HG03565 (cell line): ENCODE data around the gene GHITM.
"Not testable (repeated sequence)": the region's sequence is repeated elsewhere in the genome, so short reads cannot be mapped to it uniquely, and the experiment has no call there.

ENCODE experiments used
- ATAC-seq: cut with Tn5 transposase; IDR thresholded peaks from one replicate; pipeline ENCODE4 v1.9.1; 2021; ENCODE audit warnings: mild to moderate bottlenecking, moderate library complexity; ENCODE audit not compliant: unreplicated experiment

The GHITM gene

GRCh38 chr10:84140036-84140379 lies 699 bp downstream of the GHITM start:
- peak; percentile 1 for ATAC-seq

DNA sequence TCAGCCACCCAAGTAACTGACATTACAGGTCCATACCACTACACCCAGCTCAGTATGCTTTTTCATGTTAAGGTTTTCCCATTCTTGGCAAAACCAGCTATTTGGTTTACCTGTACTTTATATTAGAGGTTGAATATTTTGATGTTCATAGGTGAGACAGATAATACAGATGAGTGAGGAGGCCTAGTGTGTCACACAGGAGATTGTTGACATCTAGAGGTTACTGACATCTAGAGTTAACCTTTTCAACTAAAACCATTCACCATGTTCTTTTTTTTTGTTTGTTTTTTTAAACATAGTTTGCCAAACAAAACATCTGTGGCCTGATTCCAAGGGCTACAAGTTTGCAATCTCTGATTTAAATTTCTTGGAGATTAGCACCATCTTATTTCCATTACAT lies 8.0 kb downstream of the GHITM start:
- no peak for ATAC-seq

- peak; percentile 41 for ATAC-seq
Observed at GRCh38 chr10:84148006-84148597, 8.8 kb downstream of the GHITM start.

GRCh38 chr10:84149854-84150253 lies 10.5 kb downstream of the GHITM start:
- no peak for ATAC-seq

- no peak for ATAC-seq
Observed at GRCh38 chr10:84152769-84153168, 13.5 kb downstream of the GHITM start.

DNA sequence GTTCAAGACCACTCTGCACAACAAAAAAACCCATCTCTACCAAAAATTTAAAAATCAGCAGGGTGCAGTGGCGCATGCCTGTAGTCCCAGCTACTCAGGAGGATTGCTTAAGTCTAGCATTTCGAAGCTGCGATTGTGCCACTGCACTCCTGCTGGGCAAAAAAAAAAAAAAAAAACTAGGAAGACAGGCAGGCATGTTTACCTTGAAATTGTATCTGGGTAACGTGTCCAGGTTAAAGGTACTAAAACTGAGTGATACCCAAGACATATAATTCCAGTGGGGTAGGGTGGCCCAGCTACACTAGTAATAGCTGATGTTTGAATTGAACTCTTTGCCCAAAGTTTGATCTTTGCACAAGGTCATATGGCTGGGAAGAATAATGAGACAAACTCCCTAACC lies 16.2 kb downstream of the GHITM start:
- ATAC-seq: no peak

GRCh38 chr10:84156009-84156408 lies 16.7 kb downstream of the GHITM start:
- no peak for ATAC-seq

DNA sequence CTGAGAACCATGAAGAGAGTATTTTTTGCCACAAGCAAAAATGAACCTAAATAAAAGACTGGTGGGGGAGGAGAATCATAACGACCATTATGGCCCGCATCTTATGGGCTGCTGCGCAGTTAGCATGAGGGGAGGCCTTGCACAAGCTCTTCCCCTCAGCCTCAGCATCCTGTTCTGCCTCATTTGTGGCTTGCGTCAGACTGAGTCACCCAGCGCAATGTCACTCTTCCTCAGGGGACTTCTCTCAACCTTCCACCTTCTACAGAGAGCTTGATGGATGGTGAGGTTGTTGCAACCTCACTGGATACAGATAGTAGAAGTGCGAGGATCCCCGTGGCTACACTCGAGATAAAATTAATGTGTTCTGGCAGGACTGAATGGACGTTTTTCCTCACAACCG lies 17.5 kb downstream of the GHITM start:
- peak; percentile 38 for ATAC-seq

GRCh38 chr10:84158061-84158460 lies 18.8 kb downstream of the GHITM start:
- ATAC-seq: no peak

GRCh38 chr10:84158550-84158949 lies 19.2 kb downstream of the GHITM start:
- no peak for ATAC-seq

DNA sequence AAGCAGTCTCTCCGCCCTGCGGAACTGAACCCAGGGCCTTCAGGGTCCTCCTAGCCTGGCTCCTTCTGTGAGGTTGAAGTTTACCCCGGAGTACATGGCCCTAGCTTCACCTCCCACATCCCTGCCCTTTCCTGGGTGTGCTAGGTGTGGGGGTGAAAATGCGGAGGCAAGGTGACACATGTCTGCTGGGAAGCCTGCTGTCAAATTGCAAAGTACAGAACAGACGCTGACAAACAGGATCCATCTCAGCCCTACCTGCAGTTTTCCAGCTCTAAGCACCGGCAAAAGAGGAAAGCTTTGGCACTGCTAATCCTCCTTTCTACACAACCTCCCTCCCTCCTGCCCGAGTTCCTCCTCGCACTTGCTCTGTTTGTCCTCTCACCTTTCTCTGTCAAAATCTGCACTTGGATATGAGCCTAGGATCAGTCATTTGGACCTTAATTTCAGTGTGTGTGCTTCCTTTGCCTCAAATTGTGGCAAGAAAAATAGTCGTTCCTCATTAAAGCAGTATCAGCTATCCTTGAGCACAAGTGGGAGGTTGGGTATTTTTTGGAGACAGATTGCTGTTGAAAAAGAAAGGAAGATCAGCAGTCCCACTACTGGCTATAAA lies 19.9 kb downstream of the GHITM start:
- no peak for ATAC-seq

- no peak for ATAC-seq
Observed at GRCh38 chr10:84160663-84161362, 21.5 kb downstream of the GHITM start.

DNA sequence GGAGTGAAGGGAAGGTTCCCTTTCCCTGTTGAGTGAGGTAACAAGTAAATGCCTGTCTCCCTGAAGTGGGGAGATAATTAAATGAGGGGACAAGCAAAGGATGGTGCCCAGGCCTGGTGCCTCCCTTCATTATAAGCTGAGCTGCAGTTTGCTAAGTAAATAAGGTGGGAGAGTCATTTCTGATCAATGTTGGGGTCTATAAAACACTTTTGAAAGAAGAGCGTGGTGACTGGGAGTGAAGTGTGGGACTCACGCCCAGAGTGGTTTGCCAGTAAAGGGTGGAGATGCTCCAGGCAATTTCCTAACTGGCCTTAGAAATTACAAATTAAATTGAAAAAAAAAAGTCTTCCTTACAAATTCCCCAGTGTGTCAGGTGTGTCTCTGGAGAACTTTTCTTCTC lies 24.7 kb downstream of the GHITM start:
- no peak for ATAC-seq

DNA sequence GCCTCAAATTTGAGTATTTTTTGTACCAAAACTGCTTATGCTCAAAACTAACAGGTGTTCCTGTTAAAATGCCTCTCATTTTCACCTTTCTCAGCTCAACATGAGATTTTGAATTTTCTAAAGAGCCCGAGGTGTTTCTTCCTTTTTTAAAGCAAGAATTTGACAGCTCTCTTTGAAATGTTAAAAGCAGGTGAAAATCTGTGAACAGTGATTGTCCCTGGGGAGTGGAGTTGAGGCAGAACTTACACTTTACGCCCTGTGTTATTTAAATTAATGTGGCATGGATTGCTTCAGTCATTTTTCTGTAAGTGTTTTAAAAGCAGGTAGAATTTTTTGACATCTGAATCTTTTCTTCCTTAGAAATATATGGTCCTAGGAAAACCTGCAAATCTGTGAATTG lies 25.1 kb downstream of the GHITM start:
- ATAC-seq: no peak

DNA sequence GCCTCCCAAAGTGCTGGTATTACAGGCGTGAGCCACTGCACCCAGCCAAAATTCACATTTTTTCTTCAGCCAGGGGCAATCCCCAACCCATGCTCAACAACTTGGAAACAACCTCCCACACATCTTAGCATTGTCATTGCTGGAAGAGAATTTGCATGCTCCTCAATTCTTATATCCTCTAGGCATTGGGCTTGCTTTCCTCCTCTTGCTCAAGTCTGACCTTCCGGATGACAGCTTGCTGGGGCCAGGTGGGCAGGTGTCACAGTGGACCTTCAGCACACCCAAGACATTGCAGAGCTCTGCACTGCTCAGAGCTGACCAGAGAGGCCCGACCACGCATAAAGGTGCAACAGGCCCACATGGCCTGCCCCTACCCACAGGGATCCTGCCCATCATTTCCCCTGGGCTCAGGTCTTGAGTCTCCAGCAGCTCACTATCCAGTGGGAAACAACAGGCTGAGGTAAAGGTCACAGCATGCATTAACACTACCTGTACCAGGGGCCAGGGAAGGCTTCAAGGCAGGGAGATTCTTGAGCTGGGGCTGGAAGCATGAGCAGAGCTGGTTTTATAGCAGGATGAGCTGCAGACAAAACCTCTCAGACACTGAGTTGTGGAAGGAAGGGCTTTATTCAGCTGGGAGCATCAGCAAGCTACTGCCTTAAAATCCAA lies 27.4 kb downstream of the GHITM start:
- peak; percentile 80 for ATAC-seq

GRCh38 chr10:84167289-84167653 lies 28.0 kb downstream of the GHITM start:
- not testable (repeated sequence) for ATAC-seq

DNA sequence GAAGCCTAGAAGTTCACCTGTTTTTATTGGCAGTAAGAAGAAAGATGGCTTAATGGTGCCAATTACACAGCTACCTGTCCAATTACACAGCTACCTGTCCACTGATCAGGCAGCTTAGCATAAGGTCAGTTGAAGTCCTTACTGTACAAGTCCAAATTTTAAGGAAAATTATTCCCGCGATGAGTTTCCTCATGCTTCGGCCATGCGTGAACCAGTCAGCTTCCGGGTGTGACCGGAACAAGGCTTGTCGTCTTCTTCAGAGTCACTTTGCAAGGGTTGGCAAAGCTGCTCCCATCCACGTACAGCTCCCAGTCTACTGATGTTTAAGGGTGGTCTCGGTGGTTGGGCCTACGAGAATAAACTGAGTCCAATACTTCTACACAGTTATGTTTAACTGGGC lies 29.1 kb downstream of the GHITM start:
- not testable (repeated sequence) for ATAC-seq

DNA sequence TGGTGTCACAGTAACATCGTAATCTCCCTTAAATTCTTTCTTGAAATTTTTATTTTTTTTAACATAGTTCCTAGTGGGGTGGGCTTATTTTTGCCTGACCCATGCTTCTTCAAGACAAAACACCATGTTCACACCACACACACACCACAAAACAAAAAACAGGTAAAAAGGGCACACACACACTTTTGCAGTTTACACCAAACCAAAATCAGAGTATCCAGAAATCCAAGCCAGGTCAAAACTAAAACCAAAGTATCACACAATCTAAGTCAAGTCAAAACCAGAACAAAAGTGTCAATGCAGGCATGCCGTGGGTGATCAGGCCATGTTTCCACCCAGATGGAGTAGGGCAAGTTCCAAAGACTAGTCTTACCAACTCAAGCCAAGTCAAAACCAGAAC lies 31.9 kb downstream of the GHITM start:
- not testable (repeated sequence) for ATAC-seq

GRCh38 chr10:84171700-84172466 lies 32.6 kb downstream of the GHITM start:
- ATAC-seq: peak; percentile 31

DNA sequence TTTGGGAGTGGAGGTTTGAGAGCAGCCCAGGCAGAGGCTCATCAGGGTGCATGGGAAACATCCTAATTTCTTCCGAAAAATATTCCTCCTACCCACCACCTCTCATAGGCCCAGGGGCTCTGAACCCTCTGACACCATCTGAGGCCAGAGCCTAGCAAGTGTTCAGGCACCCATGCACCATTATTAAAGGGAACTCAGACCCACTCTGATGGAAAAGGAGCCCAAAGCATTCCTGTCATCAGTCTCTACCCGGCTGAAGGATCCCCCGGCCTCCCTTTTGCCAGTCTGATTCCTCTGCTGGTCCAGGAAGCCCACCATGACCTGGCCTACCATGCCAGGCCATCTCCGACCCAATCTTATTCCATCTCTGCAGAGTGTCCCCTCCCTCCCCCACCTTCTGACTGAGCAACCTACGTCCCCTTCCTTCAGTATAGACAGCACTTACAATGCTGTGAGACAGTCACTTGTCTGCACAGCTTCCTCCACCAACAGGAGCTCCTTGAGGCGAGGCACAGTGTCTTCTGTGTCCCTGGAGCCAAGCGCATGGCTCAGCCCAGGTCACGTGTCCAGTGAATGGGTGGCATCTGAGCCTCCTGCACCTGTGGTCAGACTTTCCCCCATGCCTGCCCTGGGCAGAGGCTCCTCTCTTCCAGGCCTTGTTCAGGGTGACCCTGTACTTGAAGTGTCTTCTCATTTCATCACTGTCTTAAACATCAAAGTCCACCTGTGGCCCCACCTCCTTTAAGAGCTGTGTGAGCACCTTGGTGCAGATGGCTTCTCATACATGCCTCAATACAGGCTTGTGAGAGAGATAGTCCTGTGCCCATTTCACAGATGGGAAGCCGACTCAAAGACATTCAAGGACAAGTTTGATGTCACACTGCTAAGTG lies 33.4 kb downstream of the GHITM start:
- peak; percentile 30 for ATAC-seq
